ENCODE data around the gene NDRG3. TPM values are rescaled to one million over a fixed set of nuclear protein-coding genes. Genes with fewer than 3 reads are reported as not detected.
A peak's percentile ranks its signal among the peaks of the same experiment; 100 is the strongest.

Gene NDRG3
- total and polyA plus RNA-seq, 2 of the 4 experiments (the other 2 are of a cell fraction), result 24.8 to 34.2 TPM

GRCh38 chr20:36768768-36769430 is 23.0 kb upstream of the NDRG3 start:
- in situ Hi-C loops (cut with MboI; ENCODE audit: low sequenced_read_pairs), result no loop called here
- DNase-seq (peak; percentile 51), ATAC-seq (ENCODE audit: low read depth) (no peak)
- H2BK5ac ChIP-seq (ENCODE audit: low read depth, low read length, poor library complexity, severe bottlenecking), result no peak overlapping the region
- H4K91ac ChIP-seq (ENCODE audit: insufficient read depth, low read depth, low read length), result no peak overlapping the region
- peaks cover 6% of the 10 kb centered on the region for H3K36me3 ChIP-seq (ENCODE audit: control insufficient read depth, insufficient read depth, low read length)
- POLR2A ChIA-PET (ENCODE audit: unreplicated experiment), result no interaction called here
- H3K18ac ChIP-seq (ENCODE audit: low read depth, low read length), result no peak overlapping the region
- H3K23ac ChIP-seq (ENCODE audit: low read depth, low read length), result no peak overlapping the region
- 0 out of 2 replicates have a peak overlapping the region, but pooled peaks have one; percentile 17 for H3K56ac ChIP-seq (ENCODE audit: extremely low read depth, insufficient read depth, low read length)
- dilution Hi-C loops (cut with HindIII; ENCODE audit: low sequenced_read_pairs, unreplicated experiment), result no loop called here
- no peak overlapping the region for H3K4ac ChIP-seq (ENCODE audit: low read depth, low read length)
- no peak overlapping the region for H2AK5ac ChIP-seq (ENCODE audit: low read depth, low read length)
- no peak overlapping the region for H2BK120ac ChIP-seq (ENCODE audit: low read depth, low read length)
- intact Hi-C loops (cut with micrococcal nuclease), result no loop called here
- WGBS, 2 experiments (ENCODE audit: extremely low coverage in 2 of 2, insufficient read length in 1 of 2), result no CpG with 5 or more reads among the region's 5 CpGs
- no peaks in the 10 kb centered on the region for H3K9me1 ChIP-seq (ENCODE audit: insufficient read depth, low read length)
- H3K4me3 ChIP-seq (ENCODE audit: insufficient read depth, low read depth, low read length), result no peak overlapping the region
- CTCF ChIA-PET, result interaction anchor here (0.8 to 1.3 kb wide), 2 partner anchors 14 to 87 kb away, joined by 3 to 4 read pairs; no protein-coding TSS in a partner anchor
- peak overlapping the region in 1 of 2 experiments; percentile 37; a peak in 3 of 4 replicates for H4K8ac ChIP-seq (ENCODE audit: low read depth in 2 of 2, low read length in 2 of 2)
- no peak overlapping the region for H2AFZ ChIP-seq (replicated peaks; ENCODE audit: low read length, poor library complexity)
- H3K27me3 ChIP-seq (ENCODE audit: control insufficient read depth, insufficient read depth, low read length), result no peaks in the 10 kb centered on the region
- H3K9ac ChIP-seq (ENCODE audit: low read depth, low read length), result no peak overlapping the region; the same call in 1 of the 2 replicates
- H3K4me2 ChIP-seq (ENCODE audit: low read depth, low read length), result peak overlapping the region; percentile 49; the same call in 1 of the 2 replicates
- no TSS peak for BruUV-seq (replicated peaks)
- no peaks in the 10 kb centered on the region for H4K20me1 ChIP-seq (ENCODE audit: insufficient read depth, low read length)
- peaks cover 4 to 19% of the 10 kb centered on the region in 2 experiments; a peak in 3 of 4 replicates for H3K79me1 ChIP-seq (ENCODE audit: low read depth in 1 of 2, low read length in 2 of 2)
- peaks cover 6% of the 10 kb centered on the region; the same call in 1 of the 2 replicates for H3K4me1 ChIP-seq (ENCODE audit: control insufficient read depth, insufficient read depth, low read length)
- no peaks in the 10 kb centered on the region for H3K9me3 ChIP-seq (ENCODE audit: control insufficient read depth, insufficient read depth, low read length)
- H2BK20ac ChIP-seq (ENCODE audit: low read depth, low read length), result no peak overlapping the region
- no peak overlapping the region for H2AK9ac ChIP-seq (replicated peaks; ENCODE audit: low read depth, low read length, poor library complexity)
- H2BK15ac ChIP-seq (ENCODE audit: low read depth, low read length), result no peak overlapping the region
- TF ChIP-seq SMC3 (IDR thresholded peaks at IDR 0.05; ENCODE audit: low read depth, low read length) (no peak), CEBPB (IDR thresholded peaks at IDR 0.05; ENCODE audit: low read depth, low read length) (peak; percentile 54; the same call in 1 of the 2 replicates)
- no peak overlapping the region for H4K5ac ChIP-seq (ENCODE audit: low read depth, low read length)
- peak overlapping the region; percentile 48; the same call in 1 of the 2 replicates for H3K27ac ChIP-seq (ENCODE audit: insufficient read depth, low read length)
- H3K14ac ChIP-seq (replicated peaks; ENCODE audit: low read depth, low read length), result no peak overlapping the region
